OCI-LY3 (cell line): ENCODE results near the gene ZNF366.

Experiments
- H2AFZ ChIP-seq: fragments of 200-600, 300-600 bp; shearing (Covaris generic); 2 replicates; pipeline ENCODE4 v1.6.0; 2014; ENCODE audit warnings: antibody characterized with exemption, low read depth, low read length
- H3K27ac ChIP-seq: fragments of 200-600, 300-600 bp; sonication (generic); 2 replicates; pipeline ENCODE4 v1.5.1; 2014; ENCODE audit warnings: mild to moderate bottlenecking, low read length, moderate library complexity, mixed read lengths
- H3K27me3 ChIP-seq: fragments of 200-600, 300-600 bp; sonication (generic); 2 replicates; pipeline ENCODE4 v1.6.1; 2014; ENCODE audit warnings: low read depth, low read length, mixed read lengths
- H3K36me3 ChIP-seq: fragments of 200-600, 300-600 bp; sonication (generic); replicated peaks from 2 replicates; pipeline ENCODE3; 2014; ENCODE audit warnings: low read depth, low read length, mixed read lengths
- H3K4me1 ChIP-seq: fragments of 300-600, 200-600 bp; sonication (generic); 2 replicates; pipeline ENCODE4 v1.6.1; 2014; ENCODE audit warnings: low read length, mixed read lengths
- H3K4me2 ChIP-seq: fragments of 200-600, 300-600 bp; sonication (generic); 2 replicates; pipeline ENCODE4 v1.6.1; 2014; ENCODE audit warnings: low read length, mixed read lengths
- H3K4me3 ChIP-seq: fragments of 300-600, 200-600 bp; sonication (generic); 2 replicates; pipeline ENCODE4 v1.5.1; 2014; ENCODE audit warnings: antibody characterized with exemption, mild to moderate bottlenecking, low read length, moderate library complexity
- H3K79me2 ChIP-seq: fragments of 300-600, 200-600 bp; shearing (Covaris generic); 2 replicates; pipeline ENCODE4 v1.6.1; 2014; ENCODE audit warnings: mild to moderate bottlenecking, low read length, mixed read lengths
- H3K9ac ChIP-seq: fragments of 300-600, 200-600 bp; shearing (Covaris generic); 2 replicates; pipeline ENCODE4 v1.6.0; 2014; ENCODE audit warnings: mild to moderate bottlenecking, low read length, moderate library complexity
- H3K9me3 ChIP-seq: fragments of 200-600, 300-600 bp; shearing (Covaris generic); 2 replicates; pipeline ENCODE4 v1.6.1; 2014; ENCODE audit warnings: low read length, mixed read lengths; ENCODE audit not compliant: insufficient read depth
- H4K20me1 ChIP-seq: fragments of 200-600, 300-600 bp; sonication (generic); 2 replicates; pipeline ENCODE4 v1.6.1; 2016; ENCODE audit warnings: low read length, mixed read lengths; ENCODE audit not compliant: insufficient read depth
- CTCF ChIP-seq: fragments of 200-600, 300-600 bp; sonication (generic); IDR thresholded peaks from 2 replicates; pipeline ENCODE4 v1.5.1; 2014; ENCODE audit warnings: antibody characterized with exemption, low read length, low read depth
- EZH2phosphoT487 ChIP-seq: fragments of 200-600 bp; shearing (Covaris generic); IDR thresholded peaks from 2 replicates; pipeline ENCODE4 v1.6.1; 2018; ENCODE audit warnings: antibody characterized with exemption, mixed run types, low read depth

ZNF366 gene

GRCh38 chr5:72477644-72478043, 29.6 kb downstream of the ZNF366 start:
- H3K79me2 ChIP-seq: no peaks in the 10 kb centered on the region
- no peak overlapping the region for H3K4me2 ChIP-seq
- no peak overlapping the region for H3K27ac ChIP-seq
- H3K27me3 ChIP-seq: peaks cover 30% of the 10 kb centered on the region
- no peak overlapping the region for H3K9ac ChIP-seq
- H3K9me3 ChIP-seq: no peaks in the 10 kb centered on the region
- H3K4me1 ChIP-seq: peaks cover 10% of the 10 kb centered on the region
- H3K4me3 ChIP-seq: no peak overlapping the region
- no peaks in the 10 kb centered on the region for H4K20me1 ChIP-seq
- H3K36me3 ChIP-seq: no peaks in the 10 kb centered on the region
- TF ChIP-seq CTCF (no peak), EZH2phosphoT487 (no peak)
- H2AFZ ChIP-seq: no peak overlapping the region

- H3K9me3 ChIP-seq: no peaks in the 10 kb centered on the region
- no peaks in the 10 kb centered on the region for H3K36me3 ChIP-seq
- H3K79me2 ChIP-seq: no peaks in the 10 kb centered on the region
- H3K4me2 ChIP-seq: no peak overlapping the region
- H2AFZ ChIP-seq: no peak overlapping the region
- H3K4me1 ChIP-seq: peaks cover 15% of the 10 kb centered on the region
- TF ChIP-seq CTCF: no peak
- TF ChIP-seq EZH2phosphoT487: no peak
- H3K9ac ChIP-seq: no peak overlapping the region
- no peaks in the 10 kb centered on the region for H4K20me1 ChIP-seq
- no peak overlapping the region for H3K27ac ChIP-seq
- H3K4me3 ChIP-seq: no peak overlapping the region
- H3K27me3 ChIP-seq: peaks cover 28% of the 10 kb centered on the region
These were observed 30.0 kb downstream of the ZNF366 start for GRCh38 chr5:72477176-72477575.

- TF ChIP-seq CTCF: no peak
- TF ChIP-seq EZH2phosphoT487: no peak
- peaks cover 24% of the 10 kb centered on the region for H3K27me3 ChIP-seq
- no peaks in the 10 kb centered on the region for H3K36me3 ChIP-seq
- peaks cover 20% of the 10 kb centered on the region for H3K4me1 ChIP-seq
- peak overlapping the region; percentile 12; the same call in 1 of the 2 replicates for H3K4me2 ChIP-seq
- no peaks in the 10 kb centered on the region for H3K9me3 ChIP-seq
- H2AFZ ChIP-seq: no peak overlapping the region
- H3K9ac ChIP-seq: no peak overlapping the region
- no peak overlapping the region for H3K4me3 ChIP-seq
- no peaks in the 10 kb centered on the region for H4K20me1 ChIP-seq
- no peaks in the 10 kb centered on the region for H3K79me2 ChIP-seq
- H3K27ac ChIP-seq: no peak overlapping the region
These were observed 30.5 kb downstream of the ZNF366 start for GRCh38 chr5:72476721-72477120.

- H3K27me3 ChIP-seq: peaks cover 24% of the 10 kb centered on the region
These were observed 30.9 kb downstream of the ZNF366 start for GRCh38 chr5:72476275-72476674.

More at GRCh38 chr5:72476275-72476674, 30.9 kb downstream of the ZNF366 start:
- H4K20me1 ChIP-seq: no peaks in the 10 kb centered on the region
- no peak overlapping the region for H3K4me2 ChIP-seq
- TF ChIP-seq CTCF (no peak), EZH2phosphoT487 (no peak)
- no peak overlapping the region for H3K27ac ChIP-seq
- peaks cover 21% of the 10 kb centered on the region for H3K4me1 ChIP-seq
- no peak overlapping the region for H2AFZ ChIP-seq
- no peaks in the 10 kb centered on the region for H3K9me3 ChIP-seq
- no peaks in the 10 kb centered on the region for H3K36me3 ChIP-seq
- no peak overlapping the region for H3K4me3 ChIP-seq
- H3K9ac ChIP-seq: no peak overlapping the region
- H3K79me2 ChIP-seq: no peaks in the 10 kb centered on the region
